ENCODE measurements around the gene PSEN1.
A peak's percentile ranks its signal among the peaks of the same experiment; 100 is the strongest.
"Not testable (repeated sequence)": the region's sequence is repeated elsewhere in the genome, so short reads cannot be mapped to it uniquely, and the experiment has no call there.

The PSEN1 gene

DNA sequence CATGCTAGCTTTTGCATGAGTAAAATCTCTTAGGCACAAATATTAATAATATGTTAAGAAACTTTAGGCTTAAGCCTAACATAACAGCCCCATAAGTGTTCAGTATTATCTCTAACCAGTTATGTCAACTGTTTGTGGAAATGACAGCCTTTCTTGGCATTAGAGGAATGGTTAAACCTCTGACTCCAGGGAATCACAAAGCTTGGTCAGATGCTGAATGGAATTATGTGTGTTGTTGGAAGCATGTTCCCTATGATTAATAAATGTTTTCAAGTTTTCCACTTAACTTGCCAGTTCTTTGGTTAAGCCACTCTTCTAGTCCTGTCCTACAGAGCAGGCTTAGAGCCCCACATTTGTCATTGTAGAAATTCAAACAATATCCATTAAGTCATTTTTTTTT lies 17.0 kb downstream of the PSEN1 start:
- no peak overlapping the region for H3K4me3 ChIP-seq (ENCODE audit: low read depth, low read length)
- peak; percentile 23 for DNase-seq (ENCODE audit: low read depth)

DNA sequence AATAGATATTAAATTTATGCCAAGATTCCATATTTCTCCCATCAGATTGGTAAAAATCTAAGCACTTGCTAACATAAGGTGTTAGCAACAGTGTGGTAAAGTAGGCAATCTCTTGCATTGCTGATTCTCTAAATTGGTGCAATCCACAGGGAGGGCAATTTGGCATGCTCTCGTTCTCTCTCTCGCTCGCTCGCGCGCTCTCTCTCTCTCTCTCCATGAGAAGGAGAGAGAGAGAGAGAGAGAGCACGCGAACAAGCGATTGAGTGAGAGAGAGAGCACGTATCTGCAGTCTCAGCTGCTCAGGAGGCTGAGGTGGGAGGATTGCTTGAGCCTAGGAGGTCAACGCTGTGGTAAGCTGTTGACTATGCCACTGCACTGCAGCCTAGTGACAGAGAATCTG lies 25.9 kb downstream of the PSEN1 start:
- H3K4me3 ChIP-seq (ENCODE audit: low read depth, low read length): no peak overlapping the region
- DNase-seq (ENCODE audit: low read depth): no peak

DNA sequence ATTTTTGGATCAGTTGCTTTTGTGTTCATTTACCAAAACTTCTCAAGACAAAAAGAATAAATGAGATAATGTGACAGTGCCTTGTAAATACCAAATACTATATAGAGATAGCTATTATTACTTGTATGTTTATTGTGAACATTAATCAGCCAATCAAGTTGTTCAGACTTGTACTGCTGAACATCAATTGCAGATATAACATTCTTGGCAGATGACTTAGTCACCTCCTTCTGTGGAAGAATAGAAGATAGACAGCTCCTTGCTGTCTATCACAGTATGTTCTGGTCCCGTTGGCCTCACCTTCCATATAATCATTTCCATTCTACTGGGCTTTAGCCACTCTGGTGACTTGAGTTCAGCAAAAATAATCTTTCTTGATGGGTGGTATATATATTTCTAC lies 30.1 kb downstream of the PSEN1 start:
- H3K4me3 ChIP-seq (ENCODE audit: low read depth, low read length): no peak overlapping the region
- DNase-seq (ENCODE audit: low read depth): no peak

DNA sequence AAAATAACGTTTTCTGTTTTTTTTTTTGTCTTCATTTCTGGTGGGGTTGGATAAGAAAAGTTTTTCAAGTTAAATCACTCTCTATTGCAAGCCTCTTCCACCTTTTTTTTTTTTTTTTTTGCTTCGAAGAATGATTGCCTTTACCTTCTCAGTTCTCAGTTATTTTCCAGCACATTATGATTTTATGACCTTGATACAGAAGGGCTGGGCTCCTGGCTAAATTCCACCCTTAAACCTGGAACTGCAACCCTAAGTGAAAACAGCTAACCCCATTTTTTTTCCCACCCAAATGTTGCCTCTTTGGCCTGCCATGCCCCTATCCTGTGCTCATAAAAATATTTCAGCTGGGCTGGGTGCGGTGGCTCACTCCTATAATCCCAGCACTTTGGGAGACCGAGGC lies 31.4 kb downstream of the PSEN1 start:
- no peak overlapping the region for H3K4me3 ChIP-seq (ENCODE audit: low read depth, low read length)
- DNase-seq (ENCODE audit: low read depth): no peak

DNA sequence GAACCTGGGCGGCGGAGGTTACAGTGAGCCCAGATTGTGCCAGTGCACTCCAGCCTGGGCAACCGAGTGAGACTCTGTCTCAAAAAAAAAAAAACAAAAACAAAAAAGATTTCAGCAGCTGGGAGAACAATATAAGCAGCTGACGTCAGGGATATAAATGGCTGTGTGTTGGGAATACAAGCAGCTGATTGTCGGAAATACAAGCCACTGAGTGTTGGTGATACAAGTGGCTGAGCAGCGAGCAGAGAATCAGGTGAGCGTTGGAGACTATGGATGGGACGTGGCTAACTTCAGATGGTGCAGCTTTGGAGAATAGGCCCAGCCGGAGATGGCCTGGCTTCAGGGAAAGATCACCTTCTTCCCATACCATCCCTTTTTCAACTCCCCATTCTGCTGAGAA lies 32.0 kb downstream of the PSEN1 start:
- no peak for DNase-seq (ENCODE audit: low read depth)

DNA sequence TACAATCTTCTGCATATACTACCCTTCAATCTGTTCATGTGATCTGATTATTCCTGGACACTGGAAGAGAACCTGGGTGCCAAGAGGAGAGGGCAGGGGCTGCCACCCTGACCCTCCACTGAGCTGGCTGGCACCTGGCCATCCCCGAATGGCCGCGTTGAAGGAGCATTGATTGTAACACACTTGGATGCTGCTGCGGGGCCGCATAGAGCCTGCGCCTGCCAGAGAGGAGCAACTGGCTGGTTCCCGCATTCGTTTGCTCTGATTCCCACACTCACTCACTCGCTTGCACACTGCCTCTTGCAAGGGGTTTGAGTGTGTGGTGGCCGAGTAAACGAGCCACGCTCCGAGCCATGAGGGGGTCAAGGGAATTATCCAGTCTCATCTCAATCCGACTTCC lies 32.4 kb downstream of the PSEN1 start:
- DNase-seq (ENCODE audit: low read depth): no peak
- no peak overlapping the region for H3K4me3 ChIP-seq (ENCODE audit: low read depth, low read length)

More for the DNA sequence above, 32.0 kb downstream of the PSEN1 start:
- no peak overlapping the region for H3K4me3 ChIP-seq (ENCODE audit: low read depth, low read length)

DNA sequence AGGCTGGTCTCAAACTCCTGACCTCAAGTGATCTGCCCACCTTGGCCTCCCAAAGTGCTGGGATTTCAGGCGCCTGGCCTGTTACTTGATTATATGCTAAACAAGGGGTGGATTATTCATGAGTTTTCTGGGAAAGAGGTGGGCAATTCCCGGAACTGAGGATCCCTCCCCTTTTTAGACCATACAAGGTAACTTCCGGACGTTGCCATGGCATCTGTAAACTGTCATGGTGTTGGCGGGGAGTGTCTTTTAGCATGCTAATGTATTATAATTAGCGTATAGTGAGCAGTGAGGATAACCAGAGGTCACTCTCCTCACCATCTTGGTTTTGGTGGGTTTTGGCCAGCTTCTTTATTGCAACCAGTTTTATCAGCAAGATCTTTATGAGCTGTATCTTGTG lies 33.5 kb downstream of the PSEN1 start:
- not testable (repeated sequence) for H3K4me3 ChIP-seq (ENCODE audit: low read depth, low read length); DNase-seq (ENCODE audit: low read depth)

DNA sequence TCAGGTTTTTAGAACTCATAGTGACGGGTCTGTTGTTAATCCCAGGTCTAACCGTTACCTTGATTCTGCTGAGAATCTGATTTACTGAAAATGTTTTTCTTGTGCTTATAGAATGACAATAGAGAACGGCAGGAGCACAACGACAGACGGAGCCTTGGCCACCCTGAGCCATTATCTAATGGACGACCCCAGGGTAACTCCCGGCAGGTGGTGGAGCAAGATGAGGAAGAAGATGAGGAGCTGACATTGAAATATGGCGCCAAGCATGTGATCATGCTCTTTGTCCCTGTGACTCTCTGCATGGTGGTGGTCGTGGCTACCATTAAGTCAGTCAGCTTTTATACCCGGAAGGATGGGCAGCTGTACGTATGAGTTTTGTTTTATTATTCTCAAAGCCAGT lies 34.4 kb downstream of the PSEN1 start:
- DNase-seq (ENCODE audit: low read depth): no peak
- H3K4me3 ChIP-seq (ENCODE audit: low read depth, low read length): no peak overlapping the region

DNA sequence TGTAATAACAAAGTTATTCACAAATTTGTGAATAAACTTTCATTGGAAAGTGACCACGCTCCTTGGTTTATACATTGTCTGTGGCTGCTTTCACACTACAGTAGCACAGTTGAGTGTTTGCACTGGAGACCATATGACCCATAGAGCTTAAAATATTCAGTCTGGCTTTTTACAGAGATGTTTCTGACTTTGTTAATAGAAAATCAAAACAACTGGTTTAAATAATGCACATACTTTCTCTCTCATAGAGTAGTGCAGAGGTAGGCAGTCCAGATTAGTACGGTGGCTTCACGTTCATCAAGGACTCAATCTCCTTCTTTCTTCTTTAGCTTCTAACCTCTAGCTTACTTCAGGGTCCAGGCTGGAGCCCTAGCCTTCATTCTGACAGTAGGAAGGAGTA lies 36.2 kb downstream of the PSEN1 start:
- no peak overlapping the region for H3K4me3 ChIP-seq (ENCODE audit: low read depth, low read length)

DNA sequence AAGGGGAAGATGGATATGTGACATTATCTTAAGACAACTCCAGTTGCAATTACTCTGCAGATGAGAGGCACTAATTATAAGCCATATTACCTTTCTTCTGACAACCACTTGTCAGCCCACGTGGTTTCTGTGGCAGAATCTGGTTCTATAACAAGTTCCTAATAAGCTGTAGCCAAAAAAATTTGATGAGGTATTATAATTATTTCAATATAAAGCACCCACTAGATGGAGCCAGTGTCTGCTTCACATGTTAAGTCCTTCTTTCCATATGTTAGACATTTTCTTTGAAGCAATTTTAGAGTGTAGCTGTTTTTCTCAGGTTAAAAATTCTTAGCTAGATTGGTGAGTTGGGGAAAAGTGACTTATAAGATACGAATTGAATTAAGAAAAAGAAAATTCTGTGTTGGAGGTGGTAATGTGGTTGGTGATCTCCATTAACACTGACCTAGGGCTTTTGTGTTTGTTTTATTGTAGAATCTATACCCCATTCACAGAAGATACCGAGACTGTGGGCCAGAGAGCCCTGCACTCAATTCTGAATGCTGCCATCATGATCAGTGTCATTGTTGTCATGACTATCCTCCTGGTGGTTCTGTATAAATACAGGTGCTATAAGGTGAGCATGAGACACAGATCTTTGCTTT lies 36.9 kb downstream of the PSEN1 start:
- DNase-seq (ENCODE audit: low read depth): no peak

More for the DNA sequence above, 36.2 kb downstream of the PSEN1 start:
- DNase-seq (ENCODE audit: low read depth): no peak

DNA sequence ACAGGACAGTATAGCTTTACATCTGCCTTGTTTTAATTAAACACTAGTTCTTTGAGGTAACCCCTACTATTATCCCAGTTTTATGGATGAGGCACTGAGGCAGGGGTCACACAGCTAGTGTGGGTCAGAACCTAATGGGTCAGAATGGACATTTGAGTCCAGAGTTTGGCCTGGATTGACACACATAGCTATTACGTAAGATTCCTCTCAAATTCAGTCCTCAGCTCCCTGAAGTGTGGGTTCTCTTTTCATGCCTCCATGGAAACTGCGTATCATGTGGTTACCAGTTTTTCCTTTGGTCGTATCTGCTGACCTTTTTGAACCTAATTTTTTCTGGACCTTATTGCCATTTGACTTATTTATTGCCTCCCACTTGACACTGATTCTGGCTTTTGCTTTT lies 40.4 kb downstream of the PSEN1 start:
- no peak overlapping the region for H3K4me3 ChIP-seq (ENCODE audit: low read depth, low read length)
- no peak for DNase-seq (ENCODE audit: low read depth)

More for the DNA sequence above, 36.9 kb downstream of the PSEN1 start:
- H3K4me3 ChIP-seq (ENCODE audit: low read depth, low read length): no peak overlapping the region

DNA sequence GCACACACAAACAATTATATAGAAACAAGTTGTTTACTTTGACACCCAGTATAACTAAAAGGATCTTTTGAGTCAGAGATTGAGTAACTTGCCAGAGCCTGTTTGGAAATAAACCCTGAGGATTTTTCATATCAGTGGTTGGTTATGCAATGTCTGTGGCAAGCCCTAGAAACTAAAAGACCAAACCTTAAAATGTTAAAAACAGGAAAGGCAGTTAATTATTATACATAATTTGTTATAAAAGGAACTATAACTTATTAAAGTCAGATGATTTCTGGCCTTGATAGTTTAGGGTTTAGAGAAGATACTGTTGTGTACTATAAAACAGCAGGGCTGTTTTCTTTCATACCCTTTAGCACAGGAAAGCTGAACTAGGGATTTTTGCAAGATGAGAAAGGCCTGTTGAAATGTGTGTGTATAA lies 44.1 kb downstream of the PSEN1 start:
- H3K4me3 ChIP-seq (ENCODE audit: low read depth, low read length): no peak overlapping the region

DNA sequence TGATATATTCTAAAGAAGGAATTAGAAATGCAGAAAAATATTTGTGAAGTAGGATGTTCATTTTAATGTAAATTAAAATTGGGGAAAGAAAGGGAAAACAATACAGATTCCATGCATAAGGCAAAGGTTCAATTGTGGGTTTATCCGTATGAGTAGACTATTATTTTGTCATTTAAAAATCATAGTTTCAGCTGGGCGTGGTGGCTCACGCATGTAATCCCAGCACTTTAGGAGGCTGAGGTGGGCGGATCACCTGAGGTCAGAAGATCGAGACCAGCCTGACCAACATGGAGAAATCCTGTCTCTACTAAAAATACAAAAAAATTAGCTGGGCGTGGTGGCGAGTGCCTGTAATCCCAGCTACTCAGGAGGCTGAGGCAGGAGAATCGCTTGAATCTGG lies 44.7 kb downstream of the PSEN1 start:
- H3K4me3 ChIP-seq (ENCODE audit: low read depth, low read length): not testable (repeated sequence)

More for the DNA sequence above, 44.1 kb downstream of the PSEN1 start:
- peak; percentile 4 for DNase-seq (ENCODE audit: low read depth)

DNA sequence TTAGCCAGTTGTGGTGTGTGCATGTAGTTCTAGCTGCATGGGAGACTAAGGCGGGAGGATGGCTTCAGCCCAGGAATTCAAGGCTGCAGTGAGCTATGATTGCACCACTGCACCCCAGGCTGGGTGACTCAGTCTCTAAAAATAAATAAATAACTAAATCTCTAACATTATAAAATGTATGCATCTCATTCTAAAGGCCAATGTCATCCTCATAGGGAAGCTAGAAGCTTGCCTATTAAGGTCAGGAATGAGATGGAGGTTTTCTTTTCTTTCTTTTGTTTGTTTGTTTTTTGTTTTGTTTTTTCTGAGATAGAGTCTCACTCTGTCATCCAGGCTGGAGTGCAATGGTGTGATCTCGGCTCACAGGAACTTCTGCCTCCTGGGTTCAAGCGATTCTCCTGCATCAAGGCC lies 52.2 kb downstream of the PSEN1 start:
- no peak overlapping the region for H3K4me3 ChIP-seq (ENCODE audit: low read depth, low read length)
- peak; percentile 47 for DNase-seq (ENCODE audit: low read depth)

More for the DNA sequence above, 44.7 kb downstream of the PSEN1 start:
- not testable (repeated sequence) for DNase-seq (ENCODE audit: low read depth)

DNA sequence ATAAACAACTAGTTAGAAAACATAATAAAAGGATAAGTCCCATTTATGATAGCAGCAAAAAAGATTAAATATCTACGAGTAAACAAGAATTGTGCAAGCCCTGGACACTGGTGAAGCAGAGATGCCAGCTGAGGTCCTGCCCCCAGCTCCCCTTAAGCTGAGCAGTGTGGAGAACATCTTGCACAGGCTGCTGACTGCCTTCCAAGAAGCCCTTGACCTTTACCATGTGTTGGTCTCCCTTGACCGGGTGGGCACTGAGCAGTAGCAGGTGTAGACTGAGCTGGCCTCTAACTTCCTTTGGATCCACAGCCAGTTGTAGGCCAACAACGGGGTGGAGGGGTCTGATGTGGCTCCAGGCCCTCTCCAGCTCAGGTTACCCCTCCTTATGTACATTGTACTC lies 53.3 kb downstream of the PSEN1 start:
- H3K4me3 ChIP-seq (ENCODE audit: low read depth, low read length): no peak overlapping the region
- no peak for DNase-seq (ENCODE audit: low read depth)

DNA sequence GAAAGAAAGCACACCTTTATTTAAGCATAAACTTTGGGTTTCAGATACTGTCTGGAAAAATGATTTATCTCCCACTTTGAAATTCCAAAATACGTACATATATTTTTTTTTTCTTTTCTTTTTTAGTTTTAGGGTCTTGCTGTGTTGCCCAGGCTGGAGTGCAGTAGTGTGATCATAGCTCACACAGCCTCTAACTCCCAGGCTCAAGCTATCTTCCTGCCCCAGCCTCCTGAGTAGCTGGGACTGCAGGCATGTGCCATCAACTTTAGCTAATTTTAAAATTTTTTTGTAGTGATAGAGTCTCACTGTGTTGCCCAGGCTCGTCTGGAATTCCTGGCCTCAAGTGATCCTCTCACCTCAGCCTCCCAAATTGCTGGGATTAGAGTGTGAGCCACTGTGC lies 55.1 kb downstream of the PSEN1 start:
- H3K4me3 ChIP-seq (ENCODE audit: low read depth, low read length): no peak overlapping the region
- DNase-seq (ENCODE audit: low read depth): no peak

DNA sequence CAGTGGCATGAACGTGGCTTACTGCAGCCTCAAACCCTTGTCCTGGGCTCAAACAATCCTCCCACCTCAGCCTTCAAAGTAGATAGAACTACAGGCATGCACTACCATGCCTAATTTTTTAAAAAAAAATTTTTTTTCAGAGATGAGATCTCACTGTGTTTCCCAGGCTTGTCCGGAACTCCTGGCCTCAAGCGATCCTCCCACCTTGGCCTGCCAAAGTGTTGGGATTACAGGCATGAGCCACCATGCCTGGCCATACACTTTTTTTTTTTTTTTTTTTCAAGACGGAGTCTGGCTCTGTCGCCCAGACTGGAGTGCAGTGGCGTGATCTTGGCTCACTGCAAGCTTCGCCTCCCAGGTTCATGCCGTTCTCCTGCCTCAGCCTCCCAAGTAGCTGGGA lies 58.0 kb downstream of the PSEN1 start:
- not testable (repeated sequence) for DNase-seq (ENCODE audit: low read depth); H3K4me3 ChIP-seq (ENCODE audit: low read depth, low read length)

DNA sequence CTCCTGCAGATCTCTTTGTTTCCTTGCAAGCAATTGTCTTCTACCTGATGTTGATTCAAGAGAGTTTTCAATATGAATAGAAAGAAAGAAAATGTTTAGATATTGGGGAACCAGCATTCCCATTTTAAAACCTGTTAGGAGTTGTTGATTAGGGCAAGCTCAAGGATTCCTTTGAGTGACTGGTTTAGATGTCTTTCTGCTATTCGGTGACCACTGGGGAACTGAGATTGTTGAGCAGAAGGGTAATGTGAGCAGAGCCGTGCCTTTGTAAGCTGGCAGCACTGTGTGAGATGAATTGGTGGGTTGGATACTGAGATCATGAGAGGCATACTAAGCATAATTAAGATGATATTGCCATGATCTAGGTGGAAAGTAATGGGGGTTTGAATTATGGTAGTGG lies 61.9 kb downstream of the PSEN1 start:
- no peak for DNase-seq (ENCODE audit: low read depth)
- no peak overlapping the region for H3K4me3 ChIP-seq (ENCODE audit: low read depth, low read length)

DNA sequence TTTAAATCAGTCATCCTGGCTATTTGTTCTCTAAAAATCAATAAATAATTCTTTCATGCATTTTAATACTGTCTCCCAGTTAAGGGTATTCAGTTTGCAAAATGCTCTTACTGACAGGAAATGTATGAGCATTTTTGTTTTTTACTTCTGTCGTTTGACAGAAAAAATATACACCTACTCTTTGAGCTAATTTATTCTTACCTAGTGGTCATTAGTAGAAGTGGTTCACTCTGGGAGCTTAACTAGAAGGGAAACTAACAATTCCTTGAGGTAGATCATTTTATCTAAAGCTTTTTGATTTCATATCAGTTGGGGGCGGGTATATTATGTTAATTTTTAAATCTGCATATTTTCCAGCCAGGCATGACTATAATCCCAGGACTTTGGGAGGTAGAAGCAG lies 67.2 kb downstream of the PSEN1 start:
- DNase-seq (ENCODE audit: low read depth): no peak
- H3K4me3 ChIP-seq (ENCODE audit: low read depth, low read length): no peak overlapping the region

DNA sequence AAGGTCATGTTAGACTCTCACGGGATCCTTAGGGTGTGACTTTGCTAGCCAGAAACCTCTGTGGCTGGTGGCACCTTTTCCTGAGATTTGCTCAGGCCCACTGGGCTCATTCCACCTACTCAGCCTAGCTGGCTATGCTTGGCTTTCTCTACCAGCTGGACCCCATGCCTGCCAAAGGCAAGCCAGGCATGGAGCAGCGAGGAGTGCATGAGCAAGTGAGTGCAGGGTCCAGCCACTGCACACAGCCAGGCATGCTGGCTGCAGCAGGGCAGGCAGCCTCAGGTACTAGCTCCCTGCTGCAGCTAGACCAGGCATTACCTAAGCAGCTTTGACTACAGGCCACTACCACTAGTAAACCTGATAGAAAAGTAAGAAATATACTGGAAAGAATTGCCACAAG lies 71.3 kb downstream of the PSEN1 start:
- no peak for DNase-seq (ENCODE audit: low read depth)
- H3K4me3 ChIP-seq (ENCODE audit: low read depth, low read length): no peak overlapping the region

DNA sequence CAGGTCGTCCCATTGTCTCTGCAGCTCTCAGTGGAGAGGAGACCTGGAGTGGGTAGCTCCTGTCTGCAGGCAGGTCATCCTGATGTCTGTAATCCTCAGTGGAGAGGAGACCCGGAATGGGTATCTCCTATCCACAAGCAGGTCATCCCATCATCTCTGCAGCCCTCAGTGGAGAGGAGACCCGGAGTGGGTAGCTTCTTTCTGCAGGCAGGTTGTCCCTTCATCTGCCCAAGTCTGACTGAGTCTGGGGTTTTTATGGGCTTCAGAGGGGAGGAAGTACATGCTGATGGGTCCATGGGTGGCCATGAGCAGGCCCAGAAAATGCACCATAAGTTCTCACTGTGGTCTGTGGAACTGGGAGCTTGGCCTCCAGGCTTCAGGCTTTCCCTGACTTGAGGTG lies 72.1 kb downstream of the PSEN1 start:
- no peak for DNase-seq (ENCODE audit: low read depth)
- H3K4me3 ChIP-seq (ENCODE audit: low read depth, low read length): no peak overlapping the region

DNA sequence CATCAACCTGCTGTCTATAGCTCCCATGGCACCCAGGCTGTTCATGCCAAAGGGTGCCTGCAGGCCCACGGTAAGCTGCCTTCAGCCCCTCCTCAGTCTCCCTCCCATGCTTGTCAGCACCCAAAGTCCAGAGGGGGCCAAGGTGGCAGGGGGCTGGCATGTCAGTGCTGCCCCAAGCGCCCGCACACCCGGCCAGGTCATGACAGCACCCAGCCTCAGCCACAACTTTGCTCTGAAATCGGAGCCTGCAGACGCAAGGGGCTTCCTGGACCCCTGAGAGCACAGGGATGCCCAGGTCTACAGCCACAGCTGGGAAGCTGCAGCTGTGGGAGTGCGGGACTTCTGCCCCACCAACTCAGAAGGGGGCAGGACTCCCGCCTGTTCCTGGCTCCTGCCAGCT lies 72.5 kb downstream of the PSEN1 start:
- H3K4me3 ChIP-seq (ENCODE audit: low read depth, low read length): no peak overlapping the region
- DNase-seq (ENCODE audit: low read depth): no peak

Data from skeletal muscle cell (primary cell).